ENCODE results near the gene CCR5AS.
"Not testable (repeated sequence)": the region's sequence is repeated elsewhere in the genome, so short reads cannot be mapped to it uniquely, and the experiment has no call there.

CCR5AS gene

GRCh38 chr3:46427916-46428833 is 21.3 kb upstream of the CCR5AS start:
- no peak for DNase-seq

DNA sequence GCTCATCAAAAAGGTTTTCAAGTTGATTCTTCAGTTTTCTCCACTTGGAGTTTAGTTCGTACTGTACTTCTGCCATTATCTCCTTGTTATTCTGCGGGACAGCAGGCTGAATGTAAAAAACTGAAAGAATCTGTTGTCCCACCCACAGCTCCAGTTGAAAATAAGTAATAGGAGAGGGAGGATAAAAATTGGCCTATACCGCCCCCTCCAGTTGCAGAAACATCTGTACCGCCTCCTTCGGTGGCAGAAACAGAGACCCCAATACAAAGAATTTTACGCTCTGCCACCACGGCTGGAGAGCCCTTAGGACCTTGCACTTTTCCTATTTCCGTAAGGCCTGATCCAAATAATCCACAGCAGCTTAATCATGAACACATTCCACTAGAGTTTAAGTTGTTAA is 20.5 kb upstream of the CCR5AS start:
- peak in 1 of 2 experiments; percentile 12 for DNase-seq

DNA sequence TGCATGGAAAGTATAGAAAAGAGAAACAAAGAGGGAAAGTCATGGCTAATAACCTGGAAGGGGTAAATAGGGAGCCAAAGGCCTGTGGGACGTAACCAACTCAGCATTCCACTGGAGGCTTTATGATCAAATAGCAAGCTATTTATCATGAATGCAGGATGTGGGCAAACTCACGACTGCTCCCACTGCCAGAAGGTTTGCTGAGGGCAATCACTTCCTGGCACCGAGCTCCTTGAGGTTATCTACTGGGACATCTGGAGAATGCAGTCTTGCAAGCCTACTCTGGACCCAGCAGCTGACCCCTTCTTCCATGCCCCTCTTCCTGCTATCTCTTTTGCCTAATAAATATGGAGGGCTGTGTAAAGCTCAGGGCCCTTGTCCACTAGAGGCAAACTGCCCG is 19.6 kb upstream of the CCR5AS start:
- DNase-seq: not testable (repeated sequence)

DNA sequence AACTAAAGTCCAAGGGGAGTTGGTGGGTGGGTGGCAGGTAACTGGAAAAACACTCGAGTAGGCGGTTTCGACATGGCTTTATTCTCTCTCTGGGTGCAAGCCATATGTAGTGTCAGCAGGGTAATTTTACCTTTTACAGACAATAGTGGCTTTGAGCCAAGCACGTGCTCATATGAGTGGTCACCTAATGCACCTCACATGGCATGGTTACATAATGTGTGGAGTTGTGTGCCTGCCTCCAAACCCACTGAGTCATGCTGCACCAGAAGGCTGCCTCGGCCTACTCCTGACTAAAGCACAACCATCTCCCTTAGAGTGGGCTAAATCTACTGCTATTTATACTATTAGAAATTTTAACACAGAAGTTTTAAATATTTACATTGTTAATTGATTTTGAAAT is 16.7 kb upstream of the CCR5AS start:
- DNase-seq: no peak

DNA sequence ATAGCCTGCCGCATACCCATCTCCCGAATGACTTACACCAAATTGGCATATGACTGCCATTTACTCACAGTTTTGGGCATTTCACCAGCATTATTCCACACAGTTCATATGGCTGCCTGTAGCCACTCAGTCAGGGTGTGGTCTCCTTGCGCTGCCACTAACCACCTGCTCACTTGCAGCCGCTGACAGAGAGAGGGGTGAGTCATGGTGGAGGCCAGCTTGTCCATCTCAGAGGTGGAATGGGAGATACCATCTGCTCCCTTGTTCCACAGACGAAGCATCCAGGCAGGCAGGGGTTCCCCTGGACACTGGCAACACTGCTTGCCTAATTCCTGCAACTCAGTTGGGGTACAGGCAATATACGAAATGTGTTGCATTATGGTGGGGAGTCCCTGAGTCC is 15.8 kb upstream of the CCR5AS start:
- DNase-seq: no peak

DNA sequence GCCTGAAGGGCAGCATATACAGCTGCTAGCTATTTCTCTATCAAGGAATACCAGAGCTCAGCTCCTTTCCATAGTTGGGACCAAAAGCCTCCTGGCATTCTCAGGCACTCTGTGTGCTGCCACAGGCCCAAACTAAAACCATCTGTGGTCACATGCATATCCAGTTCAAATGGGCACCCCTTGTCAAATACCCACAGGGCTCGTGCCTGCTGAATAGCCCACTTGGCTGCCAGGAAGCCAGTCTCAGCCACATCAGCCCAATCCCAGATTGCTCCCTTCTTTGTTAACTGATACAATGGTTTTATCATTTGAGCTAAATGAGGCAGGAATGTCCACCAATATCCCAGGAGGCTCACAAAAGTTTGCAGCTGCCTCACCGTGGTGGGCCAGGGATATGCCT is 14.1 kb upstream of the CCR5AS start:
- DNase-seq: no peak

DNA sequence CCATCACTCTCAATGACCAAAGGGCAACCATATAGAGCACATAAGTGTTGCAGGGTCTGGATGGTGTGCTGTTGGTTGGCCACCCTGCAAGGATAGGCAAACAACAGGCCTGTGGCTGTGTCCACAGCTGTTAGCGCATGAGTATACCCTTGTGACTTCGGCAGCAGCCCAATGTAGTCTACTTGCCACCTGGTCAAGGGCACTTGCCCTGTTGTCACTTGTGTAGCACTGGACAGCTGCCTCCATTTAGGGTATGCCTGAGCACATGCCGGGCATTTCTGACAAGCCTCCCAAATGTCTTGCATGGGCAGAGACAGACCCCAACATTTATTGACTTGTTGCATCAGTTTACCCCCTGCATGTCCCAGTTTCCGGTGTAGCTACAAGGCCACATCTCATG is 12.9 kb upstream of the CCR5AS start:
- DNase-seq: no peak

DNA sequence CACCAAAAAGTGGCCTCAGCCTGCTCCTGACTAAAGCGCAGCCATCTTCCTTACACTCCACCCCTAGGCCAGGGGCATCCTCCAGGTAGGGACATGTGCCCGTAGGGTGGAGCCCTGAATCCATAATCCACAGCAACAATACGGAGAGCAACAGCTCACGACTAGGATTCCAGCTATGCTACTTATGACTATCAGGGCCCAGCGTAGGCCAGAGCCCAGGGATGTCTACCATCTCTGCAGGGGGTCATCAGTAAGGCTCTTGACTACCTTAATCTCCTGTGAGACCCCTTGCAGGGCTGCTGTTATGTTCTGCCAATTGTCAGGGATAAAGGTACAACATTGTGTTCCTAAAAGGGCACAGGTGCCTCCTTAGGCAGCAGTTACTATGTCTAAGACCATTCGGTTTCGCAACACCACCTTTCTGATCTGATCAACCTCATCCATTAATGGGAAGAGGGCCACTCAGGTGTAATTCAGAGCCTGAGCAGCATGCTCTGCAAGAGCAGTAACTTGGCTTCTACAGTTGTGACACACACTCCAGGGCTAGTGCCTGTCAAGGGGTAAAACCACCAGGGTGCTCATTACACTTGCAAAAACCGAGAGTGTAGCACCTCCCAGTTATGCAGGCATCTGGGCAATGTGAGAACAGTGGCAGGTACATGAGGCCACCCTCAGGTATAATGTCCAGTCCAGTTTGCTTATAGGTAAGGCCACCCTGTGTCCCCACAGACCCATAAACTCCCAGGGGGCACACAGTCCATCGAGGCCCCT is 11.2 kb upstream of the CCR5AS start:
- no peak for DNase-seq

DNA sequence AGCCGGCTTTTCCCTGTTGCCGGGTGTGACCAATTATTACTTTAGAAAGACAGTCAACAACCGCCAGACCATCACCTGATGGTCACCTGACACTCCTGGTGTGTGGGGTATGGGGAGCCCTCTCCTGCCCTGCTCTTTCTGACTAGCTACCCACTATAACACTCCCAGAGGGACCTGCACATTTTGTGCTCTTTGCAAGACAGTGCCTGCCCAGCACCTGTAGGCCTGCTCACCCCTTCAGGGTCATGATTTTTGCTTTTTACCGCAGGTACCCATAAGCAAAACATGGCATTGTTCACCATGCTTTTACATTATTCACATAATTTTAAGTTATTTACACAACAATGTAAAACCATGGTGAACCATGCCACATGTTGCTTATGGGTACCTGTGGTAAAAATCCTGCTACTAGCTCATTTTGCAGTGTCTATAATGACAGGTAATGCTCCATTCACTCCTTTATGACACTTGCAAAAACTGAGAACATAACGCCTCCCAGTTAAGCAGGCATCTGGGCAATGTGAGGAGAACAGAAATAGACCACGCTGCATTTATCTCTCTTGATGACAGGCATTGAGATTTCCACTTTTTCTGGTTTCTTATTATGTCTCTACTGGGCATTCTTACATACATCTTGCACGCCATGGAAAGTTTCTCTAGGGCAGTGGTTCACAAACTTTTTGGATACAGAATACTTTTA is 10.1 kb upstream of the CCR5AS start:
- DNase-seq: no peak

GRCh38 chr3:46416125-46416810 is 9.4 kb upstream of the CCR5AS start:
- no peak for DNase-seq

GRCh38 chr3:46414739-46415138 is 7.9 kb upstream of the CCR5AS start:
- DNase-seq: no peak

GRCh38 chr3:46413951-46414350 is 7.1 kb upstream of the CCR5AS start:
- DNase-seq: peak; percentile 10 to 12

GRCh38 chr3:46412786-46413298 is 6.0 kb upstream of the CCR5AS start:
- DNase-seq: no peak

- no peak for DNase-seq
Measured at GRCh38 chr3:46411271-46411670, 4.4 kb upstream of the CCR5AS start.

DNA sequence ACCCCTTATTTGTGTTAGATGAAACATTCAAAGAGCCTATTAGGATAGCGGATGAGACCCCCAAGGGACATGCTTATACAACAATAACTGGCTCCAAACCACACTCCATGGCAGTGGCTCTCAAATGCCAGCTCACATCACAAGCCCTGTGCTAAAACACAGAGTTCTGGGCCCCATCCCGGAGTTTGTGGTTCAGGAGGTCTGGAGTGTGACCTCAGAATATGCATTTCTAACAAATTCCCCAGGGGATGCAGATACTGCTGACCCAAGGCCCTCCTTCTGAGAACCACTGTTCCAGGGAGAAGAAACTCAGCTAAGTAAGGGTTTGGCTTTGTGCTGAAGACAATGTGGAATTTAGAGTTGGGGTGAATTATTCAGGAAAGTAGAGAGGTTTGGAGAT is 3.8 kb upstream of the CCR5AS start:
- no peak for DNase-seq

DNA sequence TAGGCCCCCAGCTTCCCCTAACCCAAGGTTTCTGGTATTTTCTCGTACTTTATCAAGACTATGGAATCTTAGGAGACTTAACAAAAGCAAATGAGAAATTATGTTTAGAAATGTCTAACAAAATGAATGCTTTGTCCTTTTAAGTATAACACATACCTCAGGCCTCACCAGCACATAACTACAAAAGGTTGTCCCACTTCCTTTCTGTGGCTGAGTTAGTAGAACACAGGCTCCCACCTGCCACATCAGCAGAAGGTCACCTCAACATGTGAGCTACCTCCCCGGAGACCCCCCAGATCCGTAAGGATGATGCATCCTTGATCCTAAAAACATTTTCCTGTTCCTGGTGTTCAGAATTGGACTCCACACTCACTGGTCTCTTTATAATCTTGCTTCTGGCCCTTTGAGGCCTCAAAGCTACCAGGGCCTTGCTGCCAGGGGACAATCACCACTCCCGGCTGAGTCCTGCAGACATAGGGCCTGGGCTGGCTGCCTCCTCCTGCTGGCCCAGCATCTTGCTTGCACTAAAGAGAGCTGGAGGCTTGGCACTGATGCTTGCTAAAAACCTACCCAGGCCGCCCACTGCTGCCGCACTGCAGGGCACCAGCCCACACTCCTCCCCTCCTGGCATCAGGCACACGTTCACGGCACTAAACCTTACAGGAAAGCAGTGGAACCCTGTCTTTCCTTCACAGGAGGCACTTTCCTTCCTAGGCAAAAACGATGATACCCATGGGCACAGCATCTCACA is 3.0 kb upstream of the CCR5AS start:
- DNase-seq: no peak

DNA sequence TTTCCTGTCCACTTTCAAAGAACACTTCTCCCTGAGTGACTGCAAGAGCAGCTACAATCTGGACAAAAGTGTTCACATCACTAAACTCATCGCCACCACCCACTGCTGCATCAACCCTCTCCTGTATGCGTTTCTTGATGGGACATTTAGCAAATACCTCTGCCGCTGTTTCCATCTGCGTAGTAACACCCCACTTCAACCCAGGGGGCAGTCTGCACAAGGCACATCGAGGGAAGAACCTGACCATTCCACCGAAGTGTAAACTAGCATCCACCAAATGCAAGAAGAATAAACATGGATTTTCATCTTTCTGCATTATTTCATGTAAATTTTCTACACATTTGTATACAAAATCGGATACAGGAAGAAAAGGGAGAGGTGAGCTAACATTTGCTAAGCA is 2.0 kb upstream of the CCR5AS start:
- no peak for DNase-seq

DNA sequence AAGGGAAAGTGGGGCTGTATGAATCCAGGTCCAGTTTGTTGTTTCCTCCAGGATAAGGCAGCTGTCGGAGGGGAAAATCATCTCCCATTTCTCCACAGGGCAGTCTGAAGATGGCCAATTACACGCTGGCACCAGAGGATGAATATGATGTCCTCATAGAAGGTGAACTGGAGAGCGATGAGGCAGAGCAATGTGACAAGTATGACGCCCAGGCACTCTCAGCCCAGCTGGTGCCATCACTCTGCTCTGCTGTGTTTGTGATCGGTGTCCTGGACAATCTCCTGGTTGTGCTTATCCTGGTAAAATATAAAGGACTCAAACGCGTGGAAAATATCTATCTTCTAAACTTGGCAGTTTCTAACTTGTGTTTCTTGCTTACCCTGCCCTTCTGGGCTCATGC is 1.1 kb upstream of the CCR5AS start:
- no peak for DNase-seq

- no peak for DNase-seq
Measured at GRCh38 chr3:46406443-46406787, 451 bp downstream of the CCR5AS start.

- no peak for DNase-seq
Measured at GRCh38 chr3:46405301-46406019, 1.4 kb downstream of the CCR5AS start.

DNA sequence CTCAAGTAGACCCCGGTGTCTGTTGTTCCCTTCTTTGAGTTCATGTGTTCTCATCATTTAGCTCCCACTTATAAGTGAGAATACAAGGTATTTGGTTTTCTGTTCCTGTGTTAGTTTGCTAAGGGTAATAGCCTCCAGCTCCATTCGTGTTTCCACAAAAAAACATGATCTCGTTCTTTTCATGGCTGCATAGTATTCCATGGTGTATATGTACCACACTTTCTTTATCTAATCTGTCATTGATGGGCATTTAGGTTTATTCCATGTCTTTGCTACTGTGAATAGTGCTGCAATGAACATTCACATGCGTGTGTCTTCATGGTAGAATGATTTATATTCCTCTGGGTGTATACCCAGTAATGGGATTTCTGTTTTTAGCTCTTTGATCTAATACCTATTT is 4.0 kb downstream of the CCR5AS start:
- not testable (repeated sequence) for DNase-seq
